ENCODE results near the gene EPHA7.

- TF ChIP-seq CTCF (IDR thresholded peaks at IDR 0.05) (no peak), EZH2 (IDR thresholded peaks at IDR 0.05) (no peak)
These were observed 45.9 kb downstream of the EPHA7 start for GRCh38 chr6:93373445-93373844.

Data from neural progenitor cell (in vitro differentiated cells).